Stomach (tissue), 4 donors: ENCODE results near the gene RBM19.

Experiments used
- EP300 ChIP-seq: sonication (generic); formaldehyde crosslinking; IDR thresholded peaks from one replicate; pipeline ENCODE4 v1.6.1; 2017; ENCODE audit warnings: antibody characterized with exemption
- TF ChIP-seq, protein P1 (sequence below), 7 experiments: fragments of 450-650 bp in 4 of 7; fragments of 200-600 bp in 3 of 7; sonication (generic) in 3 of 7; IDR thresholded peaks; one replicate each; pipeline ENCODE4 v1.5.1; 2016 to 2019; ENCODE audit warnings: antibody characterized with exemption in 7 of 7, control low read depth in 2 of 7, mild to moderate bottlenecking in 1 of 7

- no peak for TF ChIP-seq EP300
- TF ChIP-seq, protein P1, sequence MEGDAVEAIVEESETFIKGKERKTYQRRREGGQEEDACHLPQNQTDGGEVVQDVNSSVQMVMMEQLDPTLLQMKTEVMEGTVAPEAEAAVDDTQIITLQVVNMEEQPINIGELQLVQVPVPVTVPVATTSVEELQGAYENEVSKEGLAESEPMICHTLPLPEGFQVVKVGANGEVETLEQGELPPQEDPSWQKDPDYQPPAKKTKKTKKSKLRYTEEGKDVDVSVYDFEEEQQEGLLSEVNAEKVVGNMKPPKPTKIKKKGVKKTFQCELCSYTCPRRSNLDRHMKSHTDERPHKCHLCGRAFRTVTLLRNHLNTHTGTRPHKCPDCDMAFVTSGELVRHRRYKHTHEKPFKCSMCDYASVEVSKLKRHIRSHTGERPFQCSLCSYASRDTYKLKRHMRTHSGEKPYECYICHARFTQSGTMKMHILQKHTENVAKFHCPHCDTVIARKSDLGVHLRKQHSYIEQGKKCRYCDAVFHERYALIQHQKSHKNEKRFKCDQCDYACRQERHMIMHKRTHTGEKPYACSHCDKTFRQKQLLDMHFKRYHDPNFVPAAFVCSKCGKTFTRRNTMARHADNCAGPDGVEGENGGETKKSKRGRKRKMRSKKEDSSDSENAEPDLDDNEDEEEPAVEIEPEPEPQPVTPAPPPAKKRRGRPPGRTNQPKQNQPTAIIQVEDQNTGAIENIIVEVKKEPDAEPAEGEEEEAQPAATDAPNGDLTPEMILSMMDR (IDR thresholded peaks at IDR 0.05): no peak
These were observed 17.8 kb downstream of the RBM19 start for GRCh38 chr12:113948151-113948914.
